Measurements from ENCODE around the gene STXBP2. TPM values are rescaled to one million over a fixed set of nuclear protein-coding genes. Genes with fewer than 3 reads are reported as not detected.
A peak's percentile ranks its signal among the peaks of the same experiment; 100 is the strongest.

The STXBP2 gene
- total and polyA plus RNA-seq, 9 of the 15 experiments (the other 6 are each of a cell fraction or from before 2014, with no cell fraction given) = 2.5 to 163 (median 71.3) TPM

GRCh38 chr19:7629347-7630054 lies 7.4 kb upstream of the STXBP2 start, which contains the start of the genes PET100 and XAB2 (continued):
- TF ChIP-seq ZNF318 (IDR thresholded peaks at IDR 0.05; ENCODE audit: borderline replicate concordance in 1 of 2, low read depth in 1 of 2) (no peak), POLR2H (tag; IDR thresholded peaks at IDR 0.05; ENCODE audit: low read depth) (peak; percentile 38), RBM39 (optimal IDR thresholded peaks at IDR 0.05; ENCODE audit: low read depth, low read length) (no peak), ZNF175 (CRISPR knock-in tag; IDR thresholded peaks at IDR 0.05; ENCODE audit: low read depth) (no peak), PHF20 (IDR thresholded peaks at IDR 0.05; ENCODE audit: partially characterized antibody) (peak; percentile 98), FOXO4 (CRISPR knock-in tag; IDR thresholded peaks at IDR 0.05) (no peak), TSHZ1 (CRISPR knock-in tag; IDR thresholded peaks at IDR 0.05) (no peak), ZBTB5 (IDR thresholded peaks at IDR 0.05) (no peak), SMARCC2 (IDR thresholded peaks at IDR 0.05; ENCODE audit: low read depth) (no peak)
